ENCODE measurements around the gene PIGB. TPM values are rescaled to one million over a fixed set of nuclear protein-coding genes. Genes with fewer than 3 reads are reported as not detected.

Gene PIGB
- total RNA-seq, 1 experiment from 2014 or later = 15.1 TPM

- no peak overlapping the region for H3K9ac ChIP-seq (ENCODE audit: low read length)
- H3K79me2 ChIP-seq (ENCODE audit: insufficient read depth, low read length) = peaks cover 24% of the 10 kb centered on the region
- TF ChIP-seq, protein P1, sequence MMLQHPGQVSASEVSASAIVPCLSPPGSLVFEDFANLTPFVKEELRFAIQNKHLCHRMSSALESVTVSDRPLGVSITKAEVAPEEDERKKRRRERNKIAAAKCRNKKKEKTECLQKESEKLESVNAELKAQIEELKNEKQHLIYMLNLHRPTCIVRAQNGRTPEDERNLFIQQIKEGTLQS (IDR thresholded peaks at IDR 0.05) = no peak
- TF ChIP-seq ELF1 (IDR thresholded peaks at IDR 0.05; ENCODE audit: borderline replicate concordance, low read depth) (no peak), RAD21 (IDR thresholded peaks at IDR 0.05; ENCODE audit: low read depth) (no peak), TCF7L2 (IDR thresholded peaks at IDR 0.05; ENCODE audit: borderline replicate concordance, extremely low read depth, insufficient read depth, insufficient read length) (no peak), ZBTB33 (IDR thresholded peaks at IDR 0.05; ENCODE audit: extremely low read depth, insufficient replicate concordance, low read length) (no peak), POLR2AphosphoS5 (IDR thresholded peaks at IDR 0.05; ENCODE audit: low read depth, low read length) (no peak), SIN3A (IDR thresholded peaks at IDR 0.05; ENCODE audit: low read depth) (no peak), EZH2phosphoT487 (IDR thresholded peaks at IDR 0.05; ENCODE audit: borderline replicate concordance) (no peak), EGR1 (IDR thresholded peaks at IDR 0.05; ENCODE audit: low read depth) (no peak), ZFX (IDR thresholded peaks at IDR 0.05) (no peak), FOSL1 (IDR thresholded peaks at IDR 0.05; ENCODE audit: low read depth) (no peak), JUND (IDR thresholded peaks at IDR 0.05) (no peak)
- TF ChIP-seq, protein P2, sequence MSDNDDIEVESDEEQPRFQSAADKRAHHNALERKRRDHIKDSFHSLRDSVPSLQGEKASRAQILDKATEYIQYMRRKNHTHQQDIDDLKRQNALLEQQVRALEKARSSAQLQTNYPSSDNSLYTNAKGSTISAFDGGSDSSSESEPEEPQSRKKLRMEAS (IDR thresholded peaks at IDR 0.05) = no peak
- intact Hi-C loops (cut with micrococcal nuclease) = no loop called here
- H3K9me3 ChIP-seq (ENCODE audit: control insufficient read depth in 1 of 2, insufficient read depth in 1 of 2, low read depth in 1 of 2, low read length in 2 of 2) = no peaks in the 10 kb centered on the region
- H3K36me3 ChIP-seq (ENCODE audit: control insufficient read depth in 1 of 2, insufficient read depth in 2 of 2, low read length in 2 of 2) = no peaks in the 10 kb centered on the region; a peak in 1 of 4 replicates
- H3K9me2 ChIP-seq (ENCODE audit: insufficient read depth) = no peaks in the 10 kb centered on the region
- H4K20me1 ChIP-seq (ENCODE audit: insufficient read depth) = no peaks in the 10 kb centered on the region
- no peak for ATAC-seq
- H3K27me3 ChIP-seq (ENCODE audit: insufficient read depth, low read length) = no peaks in the 10 kb centered on the region
- peaks cover 6 to 11% of the 10 kb centered on the region in 2 experiments; a peak in 3 of 4 replicates for H3K4me1 ChIP-seq (ENCODE audit: control insufficient read depth in 1 of 2, insufficient read depth in 2 of 2, low read length in 2 of 2)
- RAD21 ChIA-PET (ENCODE audit: low non-redundant PET in 1 of 2, low total read pairs in 2 of 2, uncharacterized antibody in 2 of 2, unreplicated experiment in 2 of 2) = no interaction called here
- H3K4me3 ChIP-seq (replicated peaks in 1 of 2; ENCODE audit: low read depth in 1 of 2, low read length in 2 of 2) = no peak overlapping the region
- POLR2A ChIA-PET = no interaction called here
- no peak overlapping the region for H3K4me2 ChIP-seq (ENCODE audit: low read length)
- no peak overlapping the region for H3K27ac ChIP-seq (ENCODE audit: low read depth, low read length)
- no peak for DNase-seq (ENCODE audit: low read depth, low spot score)
- BruUV-seq (replicated peaks) = no TSS peak
- CTCF ChIA-PET = no interaction called here
- H2AFZ ChIP-seq (ENCODE audit: low read depth, low read length, poor library complexity, severe bottlenecking) = no peak overlapping the region
Measured at GRCh38 chr15:55322467-55322866, 3.4 kb downstream of the PIGB start.

Data from HCT116 (cell line).